ENCODE data around the gene SSTR1. TPM values are rescaled to one million over a fixed set of nuclear protein-coding genes. Genes with fewer than 3 reads are reported as not detected.

SSTR1 gene
- total RNA-seq, 2 experiments from 2014 or later, result not detected

- no peak for DNase-seq (ENCODE audit: low spot score)
- Histone ChIP-seq H3K36me3 (ENCODE audit: insufficient read depth, low read length) (no peaks in the 10 kb centered on the region), H2AFZ (ENCODE audit: low read length) (0 out of 2 replicates have a peak overlapping the region, but pooled peaks have one; percentile 26), H3K79me2 (ENCODE audit: insufficient read depth, low read depth, low read length) (no peaks in the 10 kb centered on the region), H4K20me1 (ENCODE audit: insufficient read depth, low read length) (no peaks in the 10 kb centered on the region), H3K4me3 (ENCODE audit: low read depth, low read length, poor library complexity, severe bottlenecking) (no peak overlapping the region), H3K27ac (ENCODE audit: low read depth, low read length, poor library complexity, severe bottlenecking) (no peak overlapping the region), H3K4me1 (ENCODE audit: insufficient read depth, low read length, poor library complexity, severe bottlenecking) (peaks cover 13% of the 10 kb centered on the region), H3K9me3 (ENCODE audit: low read length) (no peaks in the 10 kb centered on the region), H3K4me2 (ENCODE audit: low read length) (no peak overlapping the region), H3K9me2 (ENCODE audit: insufficient read depth, low read length) (no peaks in the 10 kb centered on the region)
- BruUV-seq (replicated peaks), result no TSS peak
- ChIA-PET POLR2A (no interaction called here), CTCF (ENCODE audit: unreplicated experiment) (interaction anchor here (0.6 kb wide), 1 partner anchor 20 kb away, joined by 3 read pairs; no protein-coding TSS in a partner anchor)
- intact Hi-C loops (cut with micrococcal nuclease; ENCODE audit: unreplicated experiment), result no loop called here
- no peak for TF ChIP-seq CTCF (conservative IDR thresholded peaks at IDR 0.05; ENCODE audit: low read length)
- no peak for TF ChIP-seq EZH2phosphoT487 (IDR thresholded peaks at IDR 0.05; ENCODE audit: borderline replicate concordance, low read depth, low read length)
Observed at GRCh38 chr14:38238878-38239277, 31.2 kb downstream of the SSTR1 start.

GRCh38 chr14:38243696-38244240 is 36.1 kb downstream of the SSTR1 start:
- Histone ChIP-seq H3K9me3 (ENCODE audit: low read length) (no peaks in the 10 kb centered on the region), H3K36me3 (ENCODE audit: insufficient read depth, low read length) (no peaks in the 10 kb centered on the region), H3K4me1 (ENCODE audit: insufficient read depth, low read length, poor library complexity, severe bottlenecking) (no peaks in the 10 kb centered on the region), H3K27ac (ENCODE audit: low read depth, low read length, poor library complexity, severe bottlenecking) (no peak overlapping the region), H4K20me1 (ENCODE audit: insufficient read depth, low read length) (no peaks in the 10 kb centered on the region), H3K4me2 (ENCODE audit: low read length) (no peak overlapping the region), H3K9me2 (ENCODE audit: insufficient read depth, low read length) (no peaks in the 10 kb centered on the region), H3K79me2 (ENCODE audit: insufficient read depth, low read depth, low read length) (no peaks in the 10 kb centered on the region), H3K4me3 (ENCODE audit: low read depth, low read length, poor library complexity, severe bottlenecking) (no peak overlapping the region), H2AFZ (ENCODE audit: low read length) (peak overlapping the region; percentile 8; the same call in 1 of the 2 replicates)
- intact Hi-C loops (cut with micrococcal nuclease; ENCODE audit: unreplicated experiment), result no loop called here
- CTCF ChIA-PET (ENCODE audit: unreplicated experiment), result no interaction called here
- BruUV-seq (replicated peaks), result no TSS peak
- no peak for TF ChIP-seq CTCF (conservative IDR thresholded peaks at IDR 0.05; ENCODE audit: low read length)
- TF ChIP-seq EZH2phosphoT487 (IDR thresholded peaks at IDR 0.05; ENCODE audit: borderline replicate concordance, low read depth, low read length), result no peak
- no peak for DNase-seq (ENCODE audit: low spot score)
- POLR2A ChIA-PET, result interaction anchor here (1.0 kb wide), 1 partner anchor 19 kb away, joined by 4 read pairs; no protein-coding TSS in a partner anchor

GRCh38 chr14:38248321-38249028 is 40.8 kb downstream of the SSTR1 start:
- Histone ChIP-seq H3K27ac (ENCODE audit: low read depth, low read length, poor library complexity, severe bottlenecking) (no peak overlapping the region), H3K36me3 (ENCODE audit: insufficient read depth, low read length) (no peaks in the 10 kb centered on the region), H3K4me2 (ENCODE audit: low read length) (no peak overlapping the region), H3K9me2 (ENCODE audit: insufficient read depth, low read length) (no peaks in the 10 kb centered on the region), H3K4me1 (ENCODE audit: insufficient read depth, low read length, poor library complexity, severe bottlenecking) (no peaks in the 10 kb centered on the region), H4K20me1 (ENCODE audit: insufficient read depth, low read length) (no peaks in the 10 kb centered on the region), H2AFZ (ENCODE audit: low read length) (peak overlapping the region; percentile 9; the same call in 1 of the 2 replicates), H3K9me3 (ENCODE audit: low read length) (no peaks in the 10 kb centered on the region), H3K4me3 (ENCODE audit: low read depth, low read length, poor library complexity, severe bottlenecking) (no peak overlapping the region), H3K79me2 (ENCODE audit: insufficient read depth, low read depth, low read length) (no peaks in the 10 kb centered on the region)
- intact Hi-C loops (cut with micrococcal nuclease; ENCODE audit: unreplicated experiment), result no loop called here
- peak; percentile 24 for DNase-seq (ENCODE audit: low spot score)
- ChIA-PET POLR2A (interaction anchor here (0.5 kb wide), 1 partner anchor 947 kb away, joined by 5 read pairs; no protein-coding TSS in a partner anchor), CTCF (ENCODE audit: unreplicated experiment) (no interaction called here)
- BruUV-seq (replicated peaks), result no TSS peak
- TF ChIP-seq CTCF (conservative IDR thresholded peaks at IDR 0.05; ENCODE audit: low read length) (peak; percentile 63), EZH2phosphoT487 (IDR thresholded peaks at IDR 0.05; ENCODE audit: borderline replicate concordance, low read depth, low read length) (no peak)

Data from OCI-LY7 (cell line).